ENCODE measurements around the gene RASGRP1.
"Not testable (repeated sequence)": the region's sequence is repeated elsewhere in the genome, so short reads cannot be mapped to it uniquely, and the experiment has no call there.

RASGRP1 gene

DNA sequence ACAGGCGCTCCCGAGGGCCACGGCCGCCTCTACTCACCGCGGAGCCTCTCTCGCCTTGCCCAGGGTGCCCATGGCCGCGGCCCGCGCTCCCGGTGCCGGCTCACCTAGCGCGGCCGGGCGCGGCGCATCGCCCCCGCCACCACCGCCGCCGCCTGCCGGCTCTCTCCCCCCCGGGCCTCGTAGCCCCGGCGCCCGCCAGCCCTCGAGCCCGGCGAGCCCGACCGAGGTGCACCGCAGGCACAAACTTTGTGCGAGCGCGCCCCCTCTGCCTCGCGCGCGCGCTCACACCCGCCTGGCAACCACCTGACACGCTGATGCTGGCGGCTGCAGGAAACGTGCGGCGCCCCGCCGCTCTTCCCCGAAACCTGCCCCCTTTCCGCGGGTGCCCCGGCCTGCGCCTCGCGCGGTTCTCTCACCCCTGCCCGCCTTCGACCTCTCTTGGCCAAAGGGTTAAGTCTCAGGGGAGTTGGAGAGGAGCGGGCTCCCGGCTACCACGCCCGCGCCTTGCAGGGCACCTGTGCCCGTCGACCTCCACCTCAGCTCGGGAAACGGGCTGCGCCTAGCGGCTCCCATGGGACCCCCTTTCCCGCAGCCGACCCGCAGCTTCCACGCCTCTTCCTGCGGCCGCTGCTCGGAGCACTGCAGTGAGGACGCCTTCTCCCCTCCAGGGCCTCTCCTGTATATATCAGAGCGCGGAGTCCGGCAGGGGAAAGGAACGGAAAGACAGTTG is at the start of gene RASGRP1:
TSS of gene RASGRP1 (minus strand) at position 258 of the 730 bp plus-strand sequence. CDS start at position 72, 186 bp downstream.
- no peak for FAIRE-seq

DNA sequence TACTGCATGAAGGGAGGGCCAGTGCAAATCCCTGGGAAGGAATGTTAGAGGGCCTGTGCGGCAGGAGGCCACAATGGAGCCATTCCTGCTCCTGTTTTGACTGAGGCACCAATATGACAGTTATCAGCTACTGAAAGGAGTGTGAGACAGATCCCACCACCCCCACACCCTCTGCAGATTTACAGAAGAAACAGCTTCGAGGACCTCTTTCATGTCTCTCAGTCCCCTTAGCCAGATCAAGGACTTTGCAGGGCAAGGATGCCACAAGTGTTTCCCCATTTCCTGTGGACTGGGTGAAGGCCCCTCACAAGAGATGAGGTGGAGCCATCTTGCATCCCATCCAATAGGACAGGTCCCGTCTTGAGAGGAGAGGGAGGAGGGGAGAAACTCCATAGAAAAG is 48.5 kb upstream of the RASGRP1 start:
- FAIRE-seq: no peak

DNA sequence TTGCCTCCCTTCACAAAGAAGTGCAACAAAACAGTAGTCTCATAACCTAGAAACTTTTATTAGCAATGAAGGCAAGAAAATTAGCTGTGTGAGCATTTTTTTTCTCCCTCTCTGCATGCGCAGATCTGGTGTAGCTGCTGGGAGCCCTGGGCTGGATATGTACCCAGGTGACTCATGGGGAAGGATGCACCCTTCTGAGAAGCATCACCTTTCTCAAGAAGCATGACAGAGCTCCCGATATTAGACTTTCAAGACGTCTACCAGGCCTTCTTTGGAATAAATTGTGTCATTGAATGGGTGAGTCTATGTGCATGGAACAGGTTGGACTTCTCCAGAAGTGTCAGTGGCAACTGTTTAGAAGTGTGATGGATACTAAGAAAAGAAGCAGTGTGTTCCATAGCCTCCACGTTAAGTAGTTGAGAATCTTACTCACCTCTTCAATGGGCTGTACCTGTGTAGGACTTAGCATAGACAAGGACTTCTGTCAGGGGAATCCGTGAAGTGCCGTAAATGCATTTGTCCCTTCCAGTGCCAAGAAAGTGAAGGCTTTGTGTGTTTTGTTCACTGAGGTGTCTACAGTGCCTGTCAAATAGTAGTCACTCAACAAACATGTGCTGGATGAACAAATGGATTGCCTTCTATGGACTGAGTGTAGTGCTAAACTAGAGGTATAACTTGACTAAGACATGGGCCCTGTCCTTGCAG is 47.7 kb upstream of the RASGRP1 start:
- no peak for FAIRE-seq

DNA sequence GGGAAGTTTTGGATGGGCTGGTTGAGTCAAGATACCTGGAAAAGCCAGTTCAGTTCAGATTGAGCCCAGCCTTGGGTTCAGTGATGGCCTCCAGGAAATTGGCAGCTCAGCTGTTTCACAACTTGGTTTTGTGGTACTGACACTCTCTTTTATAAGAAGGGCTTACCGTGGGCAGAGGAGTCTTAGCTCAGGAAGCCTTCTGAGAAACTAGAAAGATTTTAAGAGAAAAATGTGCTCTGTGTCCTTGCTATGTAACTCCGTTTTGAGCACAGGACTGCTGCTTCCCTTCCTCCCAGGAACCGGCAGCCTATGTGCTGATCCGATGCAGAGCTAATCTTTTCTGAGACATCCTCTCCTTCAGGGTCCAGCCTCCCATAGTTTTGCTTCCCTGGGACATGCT is 46.6 kb upstream of the RASGRP1 start:
- FAIRE-seq: no peak

DNA sequence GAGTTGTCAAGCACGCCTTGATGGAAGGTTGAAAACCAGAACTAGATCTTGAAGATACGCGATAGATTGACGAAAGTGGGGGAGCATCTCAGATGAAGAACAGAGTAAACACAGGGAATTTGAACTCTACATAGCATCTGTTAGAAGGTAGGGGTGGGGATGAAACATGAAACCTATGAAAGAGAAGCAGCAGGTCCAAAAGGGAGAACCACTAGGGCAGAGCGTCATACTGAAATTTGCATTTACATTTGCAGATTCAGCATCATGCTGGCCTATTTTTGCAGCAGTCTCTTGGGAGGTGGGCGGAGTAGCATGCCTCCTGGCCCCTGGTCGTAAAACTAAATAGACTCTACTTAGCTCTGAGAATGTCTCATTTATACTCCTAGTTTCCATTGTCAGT is 46.1 kb upstream of the RASGRP1 start:
- no peak for FAIRE-seq

DNA sequence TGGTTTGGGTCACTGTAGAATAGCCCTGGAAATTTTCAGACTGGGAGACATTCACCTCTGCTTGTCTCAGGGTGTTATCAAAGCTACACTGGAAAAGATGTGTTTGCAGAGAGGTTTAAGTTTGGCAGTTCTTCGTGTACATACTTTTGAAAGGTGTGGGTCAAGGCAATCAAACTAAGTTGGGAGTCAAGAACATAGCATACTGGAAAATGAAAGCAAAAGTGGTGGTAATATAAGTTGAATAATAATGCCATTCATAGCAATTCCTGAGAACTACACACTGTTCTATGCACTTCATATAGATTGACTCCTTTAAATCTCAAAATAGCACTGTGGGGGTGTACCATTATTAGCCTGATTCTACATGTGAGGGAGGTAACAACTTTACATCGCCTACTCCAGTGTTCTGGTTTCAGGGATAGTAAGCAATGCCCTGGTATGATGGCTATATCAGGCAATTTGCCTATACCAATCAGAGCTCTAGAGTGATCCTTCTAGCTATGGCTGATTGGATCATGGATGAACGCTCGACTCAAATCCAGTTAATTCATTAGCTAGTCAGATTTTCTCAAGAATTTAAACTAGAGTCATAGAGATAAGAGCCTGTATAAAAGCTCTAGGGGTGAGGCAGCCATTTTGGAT is 44.6 kb upstream of the RASGRP1 start:
- no peak for FAIRE-seq

DNA sequence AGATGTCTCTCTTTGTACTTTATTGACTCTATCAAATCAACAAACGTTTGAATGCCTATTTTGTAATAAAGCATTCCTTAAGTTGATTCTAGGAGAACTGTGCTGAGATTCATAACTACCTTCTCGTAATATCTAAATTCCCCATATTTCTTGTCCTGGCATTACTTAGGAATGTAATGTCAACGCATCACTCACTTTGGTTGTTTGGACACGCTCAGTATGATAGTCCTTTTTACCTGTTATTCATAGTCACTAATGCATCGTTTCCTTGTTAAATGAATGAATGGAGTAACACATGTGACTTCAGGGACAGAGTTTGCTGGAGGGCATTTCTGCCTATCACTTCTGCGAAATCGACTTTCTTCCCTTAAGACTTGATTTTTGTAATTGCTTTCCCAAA is 44.1 kb upstream of the RASGRP1 start:
- no peak for FAIRE-seq

DNA sequence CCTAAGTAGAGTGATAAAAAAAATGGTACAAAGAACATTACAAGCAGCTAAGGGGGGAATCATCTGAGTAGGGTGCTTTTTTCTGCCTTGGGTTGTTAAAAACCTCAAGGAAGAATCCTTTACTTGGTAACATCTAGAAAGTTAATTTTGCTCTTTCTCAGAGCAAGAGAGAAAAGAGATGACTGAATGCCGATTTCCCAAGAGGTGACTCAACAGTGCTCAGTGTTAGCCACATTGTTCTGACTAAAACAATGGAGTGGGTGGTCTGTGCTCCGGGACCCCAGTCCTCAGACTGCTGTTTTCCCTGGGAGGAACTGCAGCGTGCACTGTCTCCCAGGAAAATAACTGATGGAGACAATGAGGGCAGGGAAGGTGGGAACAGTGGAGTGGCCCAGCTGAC is 41.1 kb upstream of the RASGRP1 start:
- no peak for FAIRE-seq

DNA sequence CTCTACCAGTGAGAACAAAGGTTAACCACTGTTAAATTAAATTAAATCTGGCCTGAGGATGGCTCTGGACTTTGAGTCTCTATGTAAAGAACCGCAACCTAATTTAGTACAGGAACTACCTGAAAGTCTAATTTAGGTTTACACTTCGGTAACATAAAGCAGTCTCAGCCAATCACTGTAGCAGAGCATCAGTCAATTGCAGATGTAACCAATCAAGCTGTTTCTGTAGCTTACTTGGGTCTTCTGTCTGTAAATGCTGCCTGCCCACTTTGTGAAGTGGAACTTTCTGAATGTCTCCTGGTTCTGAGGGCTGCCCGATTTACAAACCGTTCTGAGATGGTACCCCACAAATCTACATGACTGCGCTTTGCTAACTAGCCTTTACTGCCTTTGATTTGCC is 39.1 kb upstream of the RASGRP1 start:
- no peak for FAIRE-seq

DNA sequence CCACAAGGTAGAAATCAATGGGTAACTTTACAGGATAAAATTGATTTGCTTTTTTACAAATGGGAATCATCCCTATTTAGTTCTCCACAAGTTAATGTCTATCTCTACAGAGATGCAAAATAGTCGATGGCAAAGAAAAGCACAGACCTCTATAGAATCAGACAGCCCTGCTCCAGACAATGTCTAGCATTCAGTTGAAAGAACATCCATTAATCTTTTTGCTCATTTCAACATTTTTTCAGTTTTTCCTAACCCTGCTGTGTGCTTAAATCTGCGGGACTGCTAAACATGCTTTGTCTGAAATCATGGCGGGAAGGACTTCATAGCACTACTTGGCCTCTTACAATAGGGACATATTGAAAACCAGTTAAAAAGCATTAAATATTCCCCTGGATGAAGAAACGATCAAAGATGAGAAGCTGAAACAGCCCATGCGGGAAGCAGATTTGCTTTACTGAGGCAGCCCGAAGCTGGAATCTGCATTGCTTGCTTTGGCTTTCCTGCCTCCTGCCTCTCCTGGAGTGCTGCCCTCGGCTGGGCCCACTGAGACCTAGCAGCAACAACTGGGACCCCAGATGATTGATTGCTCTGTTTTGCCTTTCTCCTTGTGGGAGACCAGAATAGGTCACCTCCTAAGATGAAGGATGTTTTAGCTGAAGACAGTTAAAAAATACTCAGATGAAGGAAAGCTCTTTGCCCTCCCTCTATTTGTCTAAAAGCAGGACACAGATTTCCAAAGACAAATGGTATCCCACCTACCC is 38.5 kb upstream of the RASGRP1 start:
- FAIRE-seq: no peak

DNA sequence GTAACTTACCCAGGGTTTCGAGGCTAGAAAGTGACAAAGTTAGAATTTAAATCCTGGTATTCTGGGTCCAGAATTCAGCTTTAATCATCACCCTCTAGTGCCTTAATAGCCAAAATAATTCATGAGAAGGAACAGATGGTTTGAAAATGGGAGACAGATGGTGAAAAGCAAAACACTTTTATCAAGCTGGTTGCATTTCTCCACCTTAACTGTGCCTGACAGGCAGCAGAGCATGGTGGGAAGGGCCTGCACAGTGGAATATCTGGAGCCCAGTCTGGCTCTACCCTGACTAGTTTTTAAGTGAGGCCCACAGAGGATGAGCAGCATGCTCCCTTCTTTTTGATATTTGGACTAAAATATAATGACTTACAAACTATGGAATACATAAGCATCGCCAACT is 35.6 kb upstream of the RASGRP1 start:
- FAIRE-seq: no peak

DNA sequence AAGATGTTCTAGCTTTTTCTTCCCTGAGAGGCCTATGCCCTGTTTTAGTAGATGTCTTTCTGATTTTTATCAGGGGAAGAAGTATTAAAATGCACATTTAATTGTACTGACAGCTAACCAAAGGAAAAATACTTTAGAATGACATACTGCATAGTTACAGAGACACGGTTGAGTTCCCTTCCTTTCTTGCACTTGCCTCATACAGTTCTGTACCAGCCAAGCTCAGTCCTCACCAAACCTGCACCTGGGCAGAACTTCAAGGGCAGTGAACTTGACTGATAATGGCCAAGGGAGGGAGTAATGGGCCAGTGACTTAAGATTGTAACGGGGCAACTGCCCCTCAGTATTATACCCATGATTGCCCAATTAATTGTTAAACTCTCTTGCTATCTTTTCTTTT is 34.1 kb upstream of the RASGRP1 start:
- no peak for FAIRE-seq

DNA sequence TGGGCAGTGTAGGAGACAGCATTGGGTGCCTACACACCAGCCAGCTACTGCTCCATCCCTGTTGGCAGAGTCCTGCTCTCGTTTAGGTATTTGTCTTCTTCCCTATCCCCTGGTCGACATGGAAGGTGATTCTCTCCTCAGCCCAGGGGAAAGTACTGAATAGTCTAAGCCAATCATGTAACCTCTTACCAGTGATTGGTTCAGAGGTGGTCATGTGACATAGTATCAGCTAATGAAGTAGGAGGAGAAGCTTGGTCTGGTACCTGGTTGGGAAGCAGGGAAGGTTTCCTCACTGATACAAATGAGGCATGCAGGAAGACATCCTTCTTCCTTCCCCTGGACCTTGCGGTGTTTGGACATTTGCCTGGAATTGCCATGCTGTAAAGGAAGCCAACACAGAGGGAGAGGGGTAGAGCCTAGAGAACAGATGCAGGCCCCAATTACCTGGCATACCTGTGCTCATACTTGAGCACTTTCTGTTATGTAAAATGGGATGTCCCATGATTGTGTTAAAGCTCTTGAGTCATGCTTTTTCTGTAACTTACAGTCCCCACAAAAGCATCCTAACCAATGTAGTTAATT is 32.7 kb upstream of the RASGRP1 start:
- no peak for FAIRE-seq

DNA sequence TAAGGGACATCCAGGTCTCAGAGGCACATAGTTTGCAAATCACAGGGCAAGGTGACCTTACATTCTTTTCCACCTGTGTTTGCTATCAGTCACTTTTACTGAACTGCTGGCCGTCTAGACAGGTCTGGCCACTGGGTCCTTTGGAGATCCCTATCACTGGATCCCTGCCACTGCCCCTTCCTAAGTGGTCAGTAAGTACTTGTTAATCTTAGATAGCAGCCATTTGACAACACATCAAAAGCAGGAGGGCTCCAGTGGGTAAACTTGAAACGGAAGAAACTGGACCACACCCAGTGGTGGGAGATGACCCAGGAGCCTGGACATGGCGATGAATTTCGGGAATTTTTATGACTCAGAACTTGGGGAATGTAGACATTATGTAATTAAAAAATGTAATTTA is 28.9 kb upstream of the RASGRP1 start:
- no peak for FAIRE-seq

DNA sequence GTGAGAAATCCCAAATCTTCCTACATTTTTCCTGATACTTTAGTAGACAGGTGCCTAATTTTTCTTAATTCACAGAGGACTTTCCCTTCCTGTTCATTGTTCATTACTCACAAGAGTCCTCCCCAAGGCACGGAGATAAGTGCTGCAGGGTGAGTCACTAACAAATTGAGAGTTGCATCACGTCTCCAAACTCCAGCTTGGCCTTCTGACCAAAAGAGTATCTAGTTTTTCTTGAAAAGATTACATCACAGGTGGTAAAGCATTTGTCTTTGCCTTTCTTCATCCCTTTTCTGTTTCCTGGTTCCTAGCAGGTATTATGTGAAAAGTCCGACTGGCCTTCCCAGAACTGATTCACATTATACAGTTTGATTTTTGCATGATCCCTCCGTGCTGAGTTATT is 24.9 kb upstream of the RASGRP1 start:
- no peak for FAIRE-seq

DNA sequence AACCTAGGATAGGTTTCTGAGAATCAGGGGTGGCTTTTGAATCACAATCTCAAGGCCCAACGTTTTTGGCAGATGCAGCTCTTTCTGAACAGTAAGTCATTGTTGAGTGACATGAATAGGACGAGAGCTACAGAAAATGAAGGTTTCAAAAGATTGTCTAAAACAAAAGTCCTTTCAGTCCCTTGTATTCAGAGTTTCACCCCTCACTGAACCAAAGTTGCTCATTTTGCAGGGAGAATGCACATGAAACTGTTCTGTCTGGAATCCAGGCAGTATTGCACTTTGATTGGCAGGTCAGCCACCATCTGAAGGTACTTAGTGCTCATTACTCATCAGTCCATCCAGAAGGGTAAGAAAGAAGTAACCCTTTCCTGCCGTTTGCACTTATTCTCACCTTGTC is 24.1 kb upstream of the RASGRP1 start:
- FAIRE-seq: no peak

DNA sequence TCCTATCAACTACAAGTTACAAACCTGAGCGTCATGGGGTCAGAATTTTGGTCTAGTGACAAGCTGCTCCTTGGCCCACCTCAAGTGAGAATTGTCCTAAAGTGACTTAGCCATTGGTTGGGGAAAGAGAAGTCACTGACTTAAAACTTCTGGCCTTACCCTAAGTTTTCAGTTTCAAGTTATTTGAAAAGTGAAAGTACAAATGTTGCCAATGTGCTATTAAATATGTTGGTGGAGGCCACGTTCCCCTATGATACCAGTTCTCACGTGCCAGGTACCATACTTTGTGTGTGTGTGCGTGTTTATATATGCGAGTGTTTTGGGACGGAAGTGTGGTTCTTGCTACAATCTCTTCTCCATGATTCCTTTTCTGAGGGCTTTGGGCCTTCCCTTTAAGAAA is 22.6 kb upstream of the RASGRP1 start:
- FAIRE-seq: no peak

DNA sequence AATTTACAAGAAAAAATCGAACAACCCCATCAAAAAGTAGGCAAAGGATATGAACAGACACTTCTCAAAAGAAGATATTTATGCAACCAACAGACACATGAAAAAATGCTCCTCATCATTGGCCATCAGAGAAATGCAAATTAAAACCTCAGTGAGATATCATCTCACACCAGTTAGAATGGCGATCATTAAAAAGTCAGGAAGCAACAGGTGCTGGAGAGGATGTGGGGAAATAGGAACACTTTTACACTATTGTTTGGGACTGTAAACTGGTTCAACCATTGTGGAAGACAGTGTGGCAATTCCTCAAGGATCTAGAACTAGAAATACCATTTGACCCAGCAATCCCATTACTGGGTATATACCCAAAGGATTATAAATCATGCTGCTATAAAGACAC is 21.4 kb upstream of the RASGRP1 start:
- not testable (repeated sequence) for FAIRE-seq

DNA sequence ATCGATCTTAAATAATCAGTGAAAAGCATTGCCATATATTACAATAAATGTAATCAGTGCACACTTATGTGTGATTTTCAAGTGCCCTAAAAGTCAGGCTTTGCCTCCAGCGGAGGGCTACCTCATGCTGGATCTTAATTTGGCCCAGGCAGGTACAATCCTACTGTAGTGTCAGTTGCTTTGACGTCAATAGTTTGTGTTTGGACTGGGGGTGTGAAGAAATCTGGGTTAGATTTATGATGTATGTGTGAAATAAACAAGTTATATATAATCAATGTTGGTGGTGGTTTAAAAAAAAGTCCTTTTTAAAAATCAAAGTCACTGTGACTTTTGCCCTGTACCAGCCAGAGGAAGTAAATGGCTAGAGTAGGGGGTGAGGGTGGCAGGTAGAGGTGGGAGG is 14.0 kb upstream of the RASGRP1 start:
- no peak for FAIRE-seq

DNA sequence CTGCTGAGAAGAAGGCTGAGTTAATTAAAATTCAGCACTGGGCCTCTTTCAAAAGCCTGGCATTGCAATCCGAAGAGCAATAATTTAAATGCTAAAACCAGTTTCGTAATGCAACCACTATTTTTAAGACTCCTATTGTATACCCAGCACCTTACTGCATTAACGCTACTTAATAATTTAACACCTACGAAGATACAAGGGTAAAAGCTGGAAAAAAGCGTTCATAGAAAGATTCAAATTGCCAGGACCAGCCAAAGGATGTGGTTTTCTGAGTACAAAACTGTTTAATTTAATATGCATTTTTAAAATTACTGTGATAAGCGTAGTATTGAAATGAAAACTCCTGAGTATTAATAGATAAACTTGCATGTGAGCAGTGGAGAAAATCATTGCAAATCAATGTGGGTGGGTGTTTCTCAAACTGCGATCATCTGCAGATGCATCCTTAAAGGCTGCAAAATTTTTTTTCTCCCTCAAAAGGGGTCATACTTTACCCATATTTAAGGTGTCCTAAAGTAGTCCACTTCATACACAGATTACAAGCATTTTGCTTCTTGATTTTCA is 12.9 kb upstream of the RASGRP1 start:
- FAIRE-seq: no peak

DNA sequence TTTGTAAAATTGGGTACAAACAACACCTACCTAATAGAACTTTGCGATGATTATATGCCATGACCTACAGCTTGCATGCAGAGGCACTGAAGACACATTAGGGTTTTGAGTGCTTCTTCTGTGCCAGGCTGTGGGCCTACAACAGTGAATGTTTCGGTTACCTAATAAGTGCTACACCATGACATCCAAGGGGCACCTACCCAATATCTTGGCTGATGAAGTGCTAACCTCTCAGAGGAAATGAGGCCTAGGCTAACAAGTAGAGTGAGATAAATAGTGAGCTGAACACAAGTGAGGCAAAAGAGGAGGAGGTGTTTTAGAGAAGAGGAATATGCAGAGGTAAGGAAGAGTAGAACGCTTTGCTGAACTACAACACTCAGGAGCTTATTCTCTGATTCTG is 12.2 kb upstream of the RASGRP1 start:
- FAIRE-seq: no peak

DNA sequence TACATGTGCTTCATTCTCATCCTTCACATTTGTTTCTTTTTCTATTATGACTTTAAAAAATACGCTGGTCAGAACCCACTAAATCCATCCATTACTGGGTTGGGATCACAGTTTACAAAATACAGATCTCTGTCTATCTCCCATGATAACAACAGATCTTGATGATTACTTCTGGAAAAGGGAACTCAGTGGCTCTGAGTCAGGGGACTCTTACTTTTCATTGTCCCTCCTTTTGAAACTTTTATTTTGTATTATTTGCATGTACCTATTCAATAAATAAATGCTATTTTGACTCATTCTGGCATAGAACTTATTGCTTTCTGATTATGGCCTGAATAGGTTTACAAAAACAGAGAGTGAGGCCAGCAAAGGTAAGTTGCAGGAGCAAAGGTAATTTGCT is 11.6 kb upstream of the RASGRP1 start:
- no peak for FAIRE-seq

DNA sequence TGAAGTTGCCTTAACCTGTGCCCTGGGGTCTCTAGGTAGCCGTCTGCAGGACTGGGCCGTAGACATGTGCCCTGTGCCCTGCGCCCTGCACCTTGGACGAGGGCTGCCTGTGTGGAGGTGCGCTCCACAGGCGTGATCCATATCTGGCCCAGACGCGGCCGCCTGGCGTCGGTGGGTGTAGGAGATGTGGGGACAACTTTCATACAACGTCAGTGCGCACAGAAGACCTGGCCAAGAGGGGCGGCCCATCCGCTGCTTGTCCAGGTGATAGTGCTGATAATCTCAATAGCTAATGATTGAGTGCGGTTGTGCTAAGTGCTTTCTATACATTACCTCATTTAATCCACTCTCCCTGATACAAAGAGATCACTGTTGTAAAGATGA is 665 bp upstream of the RASGRP1 start:
- no peak for FAIRE-seq

Data from A204.1 (cell line).